HepG2 (cell line): Measurements from ENCODE around the gene FKBP8. TPM values are rescaled to one million over a fixed set of nuclear protein-coding genes. Genes with fewer than 3 reads are reported as not detected.
A peak's percentile ranks its signal among the peaks of the same experiment; 100 is the strongest.

Source experiments
- BRD4 ChIP-seq: sonication (generic); formaldehyde crosslinking; IDR thresholded peaks from 2 replicates; pipeline ENCODE4 v1.4.0; 2020; ENCODE audit warnings: missing genetic modification reagents
- CENPX ChIP-seq: sonication (generic); formaldehyde crosslinking; IDR thresholded peaks from 2 replicates; pipeline ENCODE4 v1.9.0; 2021; ENCODE audit warnings: mild to moderate bottlenecking, missing genetic modification reagents, moderate library complexity
- ELF3 ChIP-seq: IDR thresholded peaks from 2 replicates; pipeline ENCODE4 v1.6.1; 2016; ENCODE audit warnings: missing genetic modification reagents, missing compliant biosample characterization
- FIP1L1 ChIP-seq: fragments of 200-400 bp; formaldehyde crosslinking; IDR thresholded peaks from 2 replicates; pipeline ENCODE4 v1.6.1; 2018; ENCODE audit warnings: low read depth, mild to moderate bottlenecking, low read length, moderate library complexity, borderline replicate concordance; ENCODE audit not compliant: insufficient read depth
- HNRNPLL ChIP-seq: fragments of 200-400 bp; formaldehyde crosslinking; IDR thresholded peaks from 2 replicates; pipeline ENCODE4 v1.6.1; 2017; ENCODE audit warnings: mild to moderate bottlenecking, low read depth, low read length; ENCODE audit not compliant: poor library complexity, severe bottlenecking
- NFATC3 ChIP-seq: sonication (generic); formaldehyde crosslinking; IDR thresholded peaks from 2 replicates; pipeline ENCODE4 v1.5.1; 2020; ENCODE audit warnings: mild to moderate bottlenecking, missing genetic modification reagents
- PRPF4 ChIP-seq: fragments of 200-400 bp; formaldehyde crosslinking; IDR thresholded peaks from 2 replicates; pipeline ENCODE4 v1.6.1; 2016; ENCODE audit warnings: low read length, low read depth; ENCODE audit not compliant: poor library complexity, severe bottlenecking
- REPIN1 ChIP-seq: sonication (generic); formaldehyde crosslinking; IDR thresholded peaks from 2 replicates; pipeline ENCODE4 v1.8.0; 2022; ENCODE audit warnings: missing genetic modification reagents, low read depth, mild to moderate bottlenecking, borderline replicate concordance
- ZBTB3 ChIP-seq: sonication (generic); formaldehyde crosslinking; IDR thresholded peaks from 2 replicates; pipeline ENCODE4 v1.4.0; 2020; ENCODE audit warnings: low read depth, mild to moderate bottlenecking, moderate library complexity, missing genetic modification reagents, borderline replicate concordance
- ZBTB42 ChIP-seq: sonication (generic); formaldehyde crosslinking; IDR thresholded peaks from 2 replicates; pipeline ENCODE4 v1.5.0; 2020; ENCODE audit warnings: mild to moderate bottlenecking, missing genetic modification reagents
- ZKSCAN1 ChIP-seq: fragments of 150-350 bp; IDR thresholded peaks from 2 replicates; pipeline ENCODE4 v1.6.1; 2014; ENCODE audit warnings: low read length
- ZNF20 ChIP-seq: sonication (generic); formaldehyde crosslinking; IDR thresholded peaks from 2 replicates; pipeline ENCODE4 v1.4.0; 2020; ENCODE audit warnings: mild to moderate bottlenecking, moderate library complexity, missing genetic modification reagents
- ZNF530 ChIP-seq: sonication (generic); formaldehyde crosslinking; IDR thresholded peaks from 2 replicates; pipeline ENCODE4 v1.5.0; 2020; ENCODE audit warnings: low read depth, mild to moderate bottlenecking, missing genetic modification reagents
- ZSCAN31 ChIP-seq: sonication (generic); formaldehyde crosslinking; IDR thresholded peaks from 2 replicates; pipeline ENCODE4 v1.5.0; 2020; ENCODE audit warnings: low read depth, mild to moderate bottlenecking, missing genetic modification reagents
- polyA plus RNA-seq, 8 experiments: library from polyadenylated mRNA; depleted of rRNA in 3 of 8; stranded (reverse) in 7 of 8; unstranded in 1 of 8; fragments of >200 nt; fragmentation: Illumina TruSeq in 4 of 8; extraction: Trizol in 4 of 8; gene quantifications; 2 replicates each; pipeline versions ENCODE4 v1.2.1 to v1.2.3, GENCODE V29; 2011 to 2016; ENCODE audit warnings: low read depth in 4 of 8, missing spikeins in 1 of 8, mixed read lengths in 1 of 8; ENCODE audit not compliant: insufficient read depth in 1 of 8
- total RNA-seq, 5 experiments: library from RNA; depleted of rRNA; stranded (reverse); fragments of >200 nt; fragmentation: Illumina TruSeq; extraction: Trizol; gene quantifications; 2 replicates each; pipeline ENCODE4 v1.2.3, GENCODE V29; 2016; ENCODE audit warnings: low read depth in 1 of 5
- TF ChIP-seq, protein P1 (sequence below), 2 experiments: sonication (generic) in 1 of 2; formaldehyde crosslinking in 1 of 2; IDR thresholded peaks; 2 replicates each; pipeline versions ENCODE4 v1.4.0 to v1.6.1; 2016 to 2020; ENCODE audit warnings: borderline replicate concordance in 1 of 2, low read depth in 1 of 2, mild to moderate bottlenecking in 1 of 2, missing genetic modification reagents in 1 of 2
- TF ChIP-seq, protein P2 (sequence below): sonication (generic); formaldehyde crosslinking; IDR thresholded peaks from 2 replicates; pipeline ENCODE4 v1.5.0; 2020; ENCODE audit warnings: missing genetic modification reagents
- TF ChIP-seq, protein P3 (sequence below): sonication (generic); formaldehyde crosslinking; IDR thresholded peaks from 2 replicates; pipeline ENCODE4 v1.4.0; 2020; ENCODE audit warnings: low read depth, mild to moderate bottlenecking, missing genetic modification reagents
- TF ChIP-seq, protein P4 (sequence below): IDR thresholded peaks from 2 replicates; pipeline ENCODE4 v1.6.1; 2018; ENCODE audit warnings: missing genetic modification reagents

Gene FKBP8
- total and polyA plus RNA-seq, 2 of the 13 experiments (the other 11 are each of a cell fraction or from before 2014, with no cell fraction given), result 81.7 to 93.9 TPM

DNA sequence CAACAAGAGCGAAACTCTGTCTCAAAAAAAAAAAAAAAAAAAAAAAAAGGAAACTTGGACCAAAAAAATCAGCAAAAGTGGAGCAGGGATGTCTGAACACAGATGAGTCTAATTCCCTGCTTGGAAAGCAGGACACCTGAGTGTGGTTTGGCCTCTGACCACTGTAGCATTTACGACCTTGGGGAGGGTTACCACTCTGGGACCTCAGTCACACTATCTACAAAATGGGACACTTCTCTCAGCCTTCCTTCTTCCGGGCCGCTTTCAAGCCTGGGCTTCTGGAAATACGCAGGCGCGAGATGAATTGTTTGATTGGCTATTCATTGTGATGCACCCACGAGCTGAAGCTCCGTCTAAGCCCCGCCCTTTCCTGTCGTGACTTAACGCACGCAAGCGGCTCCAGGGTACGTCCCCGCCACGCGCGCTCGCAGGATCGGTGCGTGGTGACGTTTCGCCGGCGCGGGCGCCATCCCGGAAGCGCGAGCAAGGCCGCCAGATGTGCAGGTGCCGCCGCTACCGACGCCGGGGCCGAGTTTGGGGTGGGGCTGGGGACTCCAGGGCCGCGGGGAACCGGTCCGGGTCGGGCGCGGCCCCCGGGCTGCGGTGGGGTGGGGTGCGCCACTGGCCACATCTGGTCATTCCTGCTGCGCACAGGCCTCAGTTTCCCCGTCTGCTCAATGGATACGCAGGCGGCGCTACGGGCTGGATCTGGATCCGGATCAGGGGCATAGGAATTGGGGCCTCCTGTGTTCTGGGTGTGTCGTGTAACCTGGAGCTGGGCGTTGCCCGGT lies 14.2 kb upstream of the FKBP8 start, which contains the start of gene KXD1 (continued):
- TF ChIP-seq, protein P1, sequence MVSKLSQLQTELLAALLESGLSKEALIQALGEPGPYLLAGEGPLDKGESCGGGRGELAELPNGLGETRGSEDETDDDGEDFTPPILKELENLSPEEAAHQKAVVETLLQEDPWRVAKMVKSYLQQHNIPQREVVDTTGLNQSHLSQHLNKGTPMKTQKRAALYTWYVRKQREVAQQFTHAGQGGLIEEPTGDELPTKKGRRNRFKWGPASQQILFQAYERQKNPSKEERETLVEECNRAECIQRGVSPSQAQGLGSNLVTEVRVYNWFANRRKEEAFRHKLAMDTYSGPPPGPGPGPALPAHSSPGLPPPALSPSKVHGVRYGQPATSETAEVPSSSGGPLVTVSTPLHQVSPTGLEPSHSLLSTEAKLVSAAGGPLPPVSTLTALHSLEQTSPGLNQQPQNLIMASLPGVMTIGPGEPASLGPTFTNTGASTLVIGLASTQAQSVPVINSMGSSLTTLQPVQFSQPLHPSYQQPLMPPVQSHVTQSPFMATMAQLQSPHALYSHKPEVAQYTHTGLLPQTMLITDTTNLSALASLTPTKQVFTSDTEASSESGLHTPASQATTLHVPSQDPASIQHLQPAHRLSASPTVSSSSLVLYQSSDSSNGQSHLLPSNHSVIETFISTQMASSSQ (IDR thresholded peaks at IDR 0.05; ENCODE audit: low read depth), result no peak
- TF ChIP-seq, protein P1 (CRISPR knock-in tag; IDR thresholded peaks at IDR 0.05; ENCODE audit: borderline replicate concordance), result no peak
- TF ChIP-seq ZBTB42 (peak; percentile 90; the same call in 1 of the 2 replicates), BRD4 (CRISPR knock-in tag) (0 out of 2 replicates have a peak, but pooled peaks have one; percentile 19), HNRNPLL (peak; percentile 86), ZNF20 (CRISPR knock-in tag) (no peak), PRPF4 (no peak), REPIN1 (no peak), NFATC3 (CRISPR knock-in tag) (no peak), ZSCAN31 (CRISPR knock-in tag) (no peak), FIP1L1 (no peak), CENPX (CRISPR knock-in tag) (no peak), ZKSCAN1 (no peak), ZBTB3 (CRISPR knock-in tag) (no peak), ELF3 (CRISPR knock-in tag) (peak; percentile 76; the same call in 1 of the 2 replicates), ZNF530 (CRISPR knock-in tag) (no peak)
- TF ChIP-seq, protein P2, sequence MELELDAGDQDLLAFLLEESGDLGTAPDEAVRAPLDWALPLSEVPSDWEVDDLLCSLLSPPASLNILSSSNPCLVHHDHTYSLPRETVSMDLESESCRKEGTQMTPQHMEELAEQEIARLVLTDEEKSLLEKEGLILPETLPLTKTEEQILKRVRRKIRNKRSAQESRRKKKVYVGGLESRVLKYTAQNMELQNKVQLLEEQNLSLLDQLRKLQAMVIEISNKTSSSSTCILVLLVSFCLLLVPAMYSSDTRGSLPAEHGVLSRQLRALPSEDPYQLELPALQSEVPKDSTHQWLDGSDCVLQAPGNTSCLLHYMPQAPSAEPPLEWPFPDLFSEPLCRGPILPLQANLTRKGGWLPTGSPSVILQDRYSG (CRISPR knock-in tag), result no peak
- TF ChIP-seq, protein P3, sequence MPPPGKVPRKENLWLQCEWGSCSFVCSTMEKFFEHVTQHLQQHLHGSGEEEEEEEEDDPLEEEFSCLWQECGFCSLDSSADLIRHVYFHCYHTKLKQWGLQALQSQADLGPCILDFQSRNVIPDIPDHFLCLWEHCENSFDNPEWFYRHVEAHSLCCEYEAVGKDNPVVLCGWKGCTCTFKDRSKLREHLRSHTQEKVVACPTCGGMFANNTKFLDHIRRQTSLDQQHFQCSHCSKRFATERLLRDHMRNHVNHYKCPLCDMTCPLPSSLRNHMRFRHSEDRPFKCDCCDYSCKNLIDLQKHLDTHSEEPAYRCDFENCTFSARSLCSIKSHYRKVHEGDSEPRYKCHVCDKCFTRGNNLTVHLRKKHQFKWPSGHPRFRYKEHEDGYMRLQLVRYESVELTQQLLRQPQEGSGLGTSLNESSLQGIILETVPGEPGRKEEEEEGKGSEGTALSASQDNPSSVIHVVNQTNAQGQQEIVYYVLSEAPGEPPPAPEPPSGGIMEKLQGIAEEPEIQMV (CRISPR knock-in tag), result 0 out of 2 replicates have a peak, but pooled peaks have one; percentile 7
- TF ChIP-seq, protein P4, sequence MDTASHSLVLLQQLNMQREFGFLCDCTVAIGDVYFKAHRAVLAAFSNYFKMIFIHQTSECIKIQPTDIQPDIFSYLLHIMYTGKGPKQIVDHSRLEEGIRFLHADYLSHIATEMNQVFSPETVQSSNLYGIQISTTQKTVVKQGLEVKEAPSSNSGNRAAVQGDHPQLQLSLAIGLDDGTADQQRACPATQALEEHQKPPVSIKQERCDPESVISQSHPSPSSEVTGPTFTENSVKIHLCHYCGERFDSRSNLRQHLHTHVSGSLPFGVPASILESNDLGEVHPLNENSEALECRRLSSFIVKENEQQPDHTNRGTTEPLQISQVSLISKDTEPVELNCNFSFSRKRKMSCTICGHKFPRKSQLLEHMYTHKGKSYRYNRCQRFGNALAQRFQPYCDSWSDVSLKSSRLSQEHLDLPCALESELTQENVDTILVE (CRISPR knock-in tag), result peak; percentile 84; the same call in 1 of the 2 replicates
